Liver (tissue), 9 donors: ENCODE results near the gene SUGCT. TPM values are rescaled to one million over a fixed set of nuclear protein-coding genes. Genes with fewer than 3 reads are reported as not detected.

Experiments used
- DNase-seq: peaks from one replicate; pipeline ENCODE4 v3.0.0-alpha.2; 2017; ENCODE audit warnings: low spot score
- H3K27ac ChIP-seq, 2 donors: one replicate each; pipeline ENCODE4 v1.7.0; 2013; ENCODE audit warnings: inconsistent platforms in 2 of 2, low read length in 2 of 2, control low read depth in 1 of 2, low read depth in 1 of 2, mild to moderate bottlenecking in 1 of 2
- H3K27me3 ChIP-seq, 4 donors: one replicate each; pipeline versions ENCODE4 v1.6.1 to v1.7.0; 2013; ENCODE audit warnings: low read length in 3 of 4, inconsistent platforms in 1 of 4, mild to moderate bottlenecking in 1 of 4, moderate library complexity in 1 of 4; ENCODE audit not compliant: control insufficient read depth in 4 of 4, insufficient read depth in 4 of 4
- H3K36me3 ChIP-seq, 4 donors: one replicate each; pipeline versions ENCODE4 v1.6.1 to v1.7.0; 2013; ENCODE audit warnings: low read length in 3 of 4, mild to moderate bottlenecking in 3 of 4, low read depth in 1 of 4, moderate library complexity in 1 of 4; ENCODE audit not compliant: control insufficient read depth in 4 of 4, insufficient read depth in 3 of 4
- H3K4me1 ChIP-seq, 4 donors: one replicate each; pipeline versions ENCODE4 v1.6.1 to v1.7.0; 2013; ENCODE audit warnings: low read length in 3 of 4, mild to moderate bottlenecking in 3 of 4, moderate library complexity in 1 of 4; ENCODE audit not compliant: control insufficient read depth in 4 of 4, insufficient read depth in 4 of 4
- H3K4me3 ChIP-seq, 3 donors: one replicate each; pipeline versions ENCODE4 v1.6.1 to v1.7.0; 2013; ENCODE audit warnings: low read length in 3 of 3, control low read depth in 1 of 3, low read depth in 1 of 3, mild to moderate bottlenecking in 1 of 3
- H3K9ac ChIP-seq, 2 donors: one replicate each; pipeline ENCODE4 v1.7.0; 2013; ENCODE audit warnings: low read length in 2 of 2, mild to moderate bottlenecking in 2 of 2, moderate library complexity in 2 of 2, control low read depth in 1 of 2, low read depth in 1 of 2
- H3K9me3 ChIP-seq, 4 donors: one replicate each; pipeline versions ENCODE4 v1.6.1 to v1.7.0; 2013; ENCODE audit warnings: low read length in 3 of 4; ENCODE audit not compliant: control insufficient read depth in 4 of 4
- CTCF ChIP-seq: fragments of 150-350 bp; IDR thresholded peaks from 2 replicates; pipeline ENCODE4 v1.5.1; 2017; ENCODE audit warnings: improper control_type of control experiment, low read depth, low read length; ENCODE audit not compliant: missing input control
- EGR1 ChIP-seq, 2 donors: IDR thresholded peaks; 2 replicates each; pipeline ENCODE4 v1.6.1; 2016 to 2018; ENCODE audit warnings: antibody characterized with exemption in 2 of 2, low read depth in 2 of 2
- FOXA1 ChIP-seq: IDR thresholded peaks from 2 replicates; pipeline ENCODE4 v1.6.1; 2016; ENCODE audit warnings: antibody characterized with exemption
- GABPA ChIP-seq, 2 donors: IDR thresholded peaks in 1 of 2; conservative IDR thresholded peaks in 1 of 2; 2 replicates each; pipeline ENCODE4 v1.6.1; 2016; ENCODE audit warnings: antibody characterized with exemption in 2 of 2, mild to moderate bottlenecking in 1 of 2, moderate library complexity in 1 of 2
- HNF4G ChIP-seq: IDR thresholded peaks from 2 replicates; pipeline ENCODE4 v1.6.1; 2016; ENCODE audit warnings: antibody characterized with exemption
- JUND ChIP-seq, 2 donors: IDR thresholded peaks; 2 replicates each; pipeline ENCODE4 v1.6.1; 2016; ENCODE audit warnings: antibody characterized with exemption in 2 of 2
- MAX ChIP-seq: IDR thresholded peaks from 2 replicates; pipeline ENCODE4 v1.6.1; 2016; ENCODE audit warnings: antibody characterized with exemption
- REST ChIP-seq: IDR thresholded peaks from 2 replicates; pipeline ENCODE4 v1.6.1; 2016; ENCODE audit warnings: antibody characterized with exemption, mild to moderate bottlenecking
- RXRA ChIP-seq, 2 donors: IDR thresholded peaks; 2 replicates each; pipeline ENCODE4 v1.6.1; 2017 to 2018; ENCODE audit warnings: antibody characterized with exemption in 2 of 2, mild to moderate bottlenecking in 1 of 2
- SP1 ChIP-seq: IDR thresholded peaks from 2 replicates; pipeline ENCODE4 v1.6.1; 2018; ENCODE audit warnings: antibody characterized with exemption, mild to moderate bottlenecking
- TAF1 ChIP-seq: conservative IDR thresholded peaks from 2 replicates; pipeline ENCODE4 v1.6.1; 2016; ENCODE audit warnings: antibody characterized with exemption, mild to moderate bottlenecking
- YY1 ChIP-seq: IDR thresholded peaks from 2 replicates; pipeline ENCODE4 v1.6.1; 2016; ENCODE audit warnings: antibody characterized with exemption, mild to moderate bottlenecking
- ZBTB33 ChIP-seq: IDR thresholded peaks from 2 replicates; pipeline ENCODE4 v1.6.1; 2016; ENCODE audit warnings: antibody characterized with exemption
- WGBS: extraction: QIAGEN DNeasy Blood & Tissue Kit; methylation state at CpG from one replicate; pipeline ENCODE4 v1.1.7; 2013; 5-methylcytosine and 5-hydroxymethylcytosine counted together
- polyA plus RNA-seq, 2 donors: library from polyadenylated mRNA; stranded (reverse) in 1 of 2; unstranded in 1 of 2; fragments of 200-250 nt in 1 of 2; fragments of >200 nt in 1 of 2; fragmentation: Nextera tagmentation in 1 of 2; extraction: Ambion mirVana in 1 of 2; gene quantifications; one replicate each; pipeline versions ENCODE4 v1.2.1 to v1.2.3, GENCODE V29; 2013 to 2015
- total RNA-seq, 2 donors: library from RNA; depleted of rRNA; stranded (reverse); fragments of >200 nt; gene quantifications; one replicate each; pipeline ENCODE4 v1.2.3, GENCODE V29; 2014
- TF ChIP-seq, protein P1 (sequence below): IDR thresholded peaks from 2 replicates; pipeline ENCODE4 v1.6.1; 2016; ENCODE audit warnings: antibody characterized with exemption
- donor health status: healthy.
- donor health status: healthy.
- donor health status: healthy.
- donor health status: healthy.
- donor health status: healthy.

SUGCT gene
- total and polyA plus RNA-seq, 4 donors = 6.2 to 11.9 (median 9.9) TPM

DNA sequence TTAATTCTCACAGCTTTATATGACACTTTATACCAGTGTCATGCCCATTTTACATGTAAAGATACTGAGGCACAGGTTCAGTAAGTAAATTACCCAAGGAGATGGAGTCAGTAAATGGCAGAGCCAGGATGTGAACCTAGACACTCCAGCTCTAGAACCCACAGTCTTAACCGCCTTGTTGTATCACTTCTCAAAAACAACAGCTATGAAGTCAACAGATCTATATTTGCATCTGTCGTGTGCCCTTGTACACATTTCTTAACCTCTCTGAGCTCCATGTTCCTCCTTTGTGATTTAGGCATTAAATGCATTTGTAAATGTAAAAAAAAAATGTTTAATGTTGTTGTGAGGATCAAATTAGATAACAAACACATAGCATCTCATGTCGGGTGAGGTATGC is 716.2 kb downstream of the SUGCT start:
- no peak overlapping the region for H3K27ac ChIP-seq
- H3K27me3 ChIP-seq = no peaks in the 10 kb centered on the region
- 94% methylated on average over 3 of the region's 3 CpGs for WGBS
- peaks cover 0 to 3% (median 0%) of the 10 kb centered on the region in 4 donors for H3K4me1 ChIP-seq
- no peak overlapping the region for H3K4me3 ChIP-seq
- no peak for TF ChIP-seq HNF4G
- no peak for TF ChIP-seq ZBTB33
- no peak for TF ChIP-seq GABPA (IDR thresholded peaks at IDR 0.05 in 1 of 2, conservative IDR thresholded peaks at IDR 0.05 in 1 of 2)
- no peak for TF ChIP-seq FOXA1
- no peak for TF ChIP-seq RXRA (IDR thresholded peaks at IDR 0.05)
- TF ChIP-seq SP1 = no peak
- no peak for TF ChIP-seq TAF1
- TF ChIP-seq CTCF = no peak
- no peak for TF ChIP-seq YY1
- no peak for TF ChIP-seq EGR1 (IDR thresholded peaks at IDR 0.05; ENCODE audit: low read depth in 2 of 2)
- H3K36me3 ChIP-seq = no peaks in the 10 kb centered on the region
- no peaks in the 10 kb centered on the region for H3K9me3 ChIP-seq
- no peak overlapping the region for H3K9ac ChIP-seq
- no peak for DNase-seq

DNA sequence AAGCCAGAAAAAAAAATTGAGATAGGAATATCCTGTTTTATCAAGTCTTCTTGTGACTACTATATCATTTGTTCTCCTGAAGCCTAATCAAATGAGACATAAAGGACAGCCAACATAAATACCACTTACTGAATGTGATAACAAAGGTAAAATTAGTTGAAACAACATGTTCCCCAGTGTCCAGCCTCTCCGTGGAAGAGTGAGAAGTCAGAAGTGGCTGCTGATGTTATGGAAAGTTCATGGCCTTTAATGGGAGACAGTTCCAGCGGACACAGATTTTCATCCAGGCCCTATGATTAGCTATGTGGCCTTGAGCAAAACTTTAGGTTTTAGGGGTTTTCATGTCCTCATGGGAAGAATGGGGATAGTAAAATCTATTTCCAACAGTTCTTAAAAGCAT is 724.3 kb downstream of the SUGCT start:
- no peak for DNase-seq
- H3K4me3 ChIP-seq = no peak overlapping the region
- no peaks in the 10 kb centered on the region for H3K27me3 ChIP-seq
- H3K4me1 ChIP-seq = no peaks in the 10 kb centered on the region
- no peak for TF ChIP-seq MAX
- TF ChIP-seq REST = no peak
- TF ChIP-seq HNF4G = no peak
- TF ChIP-seq JUND (IDR thresholded peaks at IDR 0.05) = no peak
- TF ChIP-seq GABPA (IDR thresholded peaks at IDR 0.05 in 1 of 2, conservative IDR thresholded peaks at IDR 0.05 in 1 of 2) = no peak
- no peak for TF ChIP-seq RXRA (IDR thresholded peaks at IDR 0.05)
- TF ChIP-seq YY1 = no peak
- TF ChIP-seq, protein P1, sequence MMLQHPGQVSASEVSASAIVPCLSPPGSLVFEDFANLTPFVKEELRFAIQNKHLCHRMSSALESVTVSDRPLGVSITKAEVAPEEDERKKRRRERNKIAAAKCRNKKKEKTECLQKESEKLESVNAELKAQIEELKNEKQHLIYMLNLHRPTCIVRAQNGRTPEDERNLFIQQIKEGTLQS = no peak
- no peak for TF ChIP-seq FOXA1
- WGBS = 90% methylated on average over 2 of the region's 2 CpGs
- H3K9ac ChIP-seq = no peak overlapping the region
- H3K36me3 ChIP-seq = no peaks in the 10 kb centered on the region
- no peaks in the 10 kb centered on the region for H3K9me3 ChIP-seq
- no peak overlapping the region for H3K27ac ChIP-seq
